ENCODE data around the gene ERCC6L.
"Not testable (repeated sequence)": the region's sequence is repeated elsewhere in the genome, so short reads cannot be mapped to it uniquely, and the experiment has no call there.

ERCC6L gene

DNA sequence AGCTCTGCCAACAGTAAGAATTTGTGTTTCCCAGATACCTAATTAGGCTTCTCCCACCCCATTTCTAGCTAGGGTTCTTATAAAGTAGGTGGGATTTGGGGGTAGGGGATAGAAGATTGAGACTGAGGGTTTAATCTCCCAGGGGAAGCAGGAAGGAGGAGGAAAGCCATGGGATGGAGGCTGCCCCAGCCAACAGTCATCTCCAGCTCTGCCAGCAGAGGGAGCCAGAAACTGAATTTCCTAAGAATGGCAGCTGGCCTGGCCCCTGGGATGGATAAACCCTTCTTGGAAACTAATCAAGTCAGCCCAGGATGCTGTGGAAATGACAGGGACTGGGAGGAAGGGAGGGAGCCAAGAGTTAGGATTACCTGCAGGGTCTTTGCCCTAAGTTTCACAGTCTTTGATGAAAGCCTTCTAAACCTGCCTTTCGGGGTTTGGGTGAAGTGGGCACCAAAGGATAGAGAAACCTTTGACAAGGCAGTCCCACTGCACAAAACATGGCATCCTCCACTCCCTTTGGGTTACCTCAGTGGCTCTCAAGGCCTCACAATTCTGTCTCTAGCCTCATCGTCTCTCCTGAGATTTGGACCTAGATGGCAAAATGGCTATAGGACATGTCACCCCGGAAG lies 6.7 kb upstream of the ERCC6L start:
- DNase-seq, result no peak

DNA sequence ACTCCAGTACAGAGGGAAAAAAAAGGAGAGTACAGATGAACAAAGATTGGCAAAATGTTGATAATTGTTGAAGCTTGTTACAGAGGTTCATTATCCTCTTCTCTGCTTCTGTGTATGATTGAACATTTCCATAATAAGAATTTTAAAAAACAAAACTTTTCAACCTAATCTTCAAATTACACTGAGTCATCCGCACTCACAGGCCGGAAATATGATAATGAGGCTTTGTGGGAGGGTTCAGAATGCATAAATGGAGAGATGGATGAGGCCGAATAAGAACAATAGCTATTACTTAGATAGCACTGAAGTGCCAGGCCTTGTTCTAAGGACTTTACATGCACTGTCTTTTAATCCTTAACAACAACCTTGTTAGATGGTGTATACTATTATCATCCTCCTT lies 4.6 kb upstream of the ERCC6L start:
- no peak for DNase-seq

DNA sequence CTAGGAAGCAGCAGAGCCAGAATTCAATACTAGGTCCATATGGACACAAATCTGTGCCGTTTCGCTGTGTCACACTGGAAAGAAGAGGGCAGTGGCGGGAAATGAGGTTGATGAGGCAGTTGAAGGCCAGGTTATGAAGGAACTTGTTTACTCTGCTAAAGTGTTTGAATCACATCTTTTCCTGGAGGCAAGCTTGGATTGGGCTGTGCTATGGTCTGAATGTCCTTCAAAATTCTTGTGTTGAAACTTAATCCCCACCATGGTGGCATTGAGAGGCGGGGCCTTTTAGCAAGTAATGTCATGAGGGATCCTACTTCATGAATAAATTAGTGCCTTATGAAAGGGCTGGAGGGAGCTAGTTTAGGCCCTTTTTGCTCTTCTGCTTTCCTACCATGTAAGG lies 2.1 kb upstream of the ERCC6L start:
- no peak for DNase-seq

DNA sequence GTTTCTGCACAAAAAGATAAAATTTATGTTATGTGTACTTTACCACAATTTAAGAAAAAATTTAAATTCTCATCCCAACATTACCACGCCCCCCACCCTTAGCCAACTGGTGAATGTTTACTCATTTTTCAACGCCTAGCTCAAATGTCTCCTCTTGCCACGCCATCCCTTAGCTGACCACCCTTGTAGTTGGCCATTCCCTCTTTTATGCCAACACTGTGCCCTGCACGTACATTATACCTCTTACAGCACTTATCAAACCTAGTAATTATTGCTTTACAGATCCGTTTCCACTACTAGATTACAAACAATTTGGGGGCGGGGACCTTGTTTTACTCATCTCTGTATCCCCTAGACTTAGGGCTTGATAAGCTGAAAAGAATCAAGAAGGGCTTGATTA lies 644 bp downstream of the ERCC6L start:
- no peak for DNase-seq

DNA sequence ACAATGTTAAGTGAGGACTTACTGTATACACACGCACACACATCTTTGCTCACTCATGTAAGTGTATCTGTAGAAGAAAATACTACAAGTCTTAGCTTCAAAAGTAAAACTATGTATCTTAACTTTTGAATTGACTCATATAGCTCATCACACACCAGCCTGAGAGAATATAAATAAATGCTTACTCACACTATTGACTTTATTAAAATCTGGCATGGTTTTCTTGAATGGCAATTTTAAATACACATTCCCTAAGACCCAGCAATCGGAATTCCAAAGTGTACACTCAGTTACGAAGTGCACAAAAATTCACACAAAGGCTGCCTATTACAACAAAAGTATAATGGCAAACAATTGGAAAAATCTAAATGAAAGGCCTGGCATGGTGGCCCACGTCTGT lies 2.0 kb downstream of the ERCC6L start:
- no peak for DNase-seq

DNA sequence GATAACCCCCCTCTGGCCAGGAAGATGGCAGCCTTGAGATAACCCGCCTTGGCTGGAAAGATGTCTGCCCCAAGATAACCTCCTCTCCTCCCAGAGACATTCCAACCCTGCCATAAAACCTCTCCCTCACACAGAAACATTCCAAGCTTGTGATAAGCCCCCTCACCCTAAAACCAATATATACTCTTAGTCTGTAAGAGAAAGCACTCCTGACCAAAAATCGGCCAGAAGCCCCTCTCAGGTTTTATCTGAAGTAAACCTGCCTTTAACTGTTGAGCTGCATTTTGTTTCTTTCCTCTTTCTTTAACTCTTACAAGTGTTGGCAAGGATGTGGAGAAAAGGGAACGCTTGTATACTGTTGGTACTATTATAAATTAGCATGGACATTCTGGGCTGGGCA lies 8.5 kb downstream of the ERCC6L start:
- no peak for DNase-seq

DNA sequence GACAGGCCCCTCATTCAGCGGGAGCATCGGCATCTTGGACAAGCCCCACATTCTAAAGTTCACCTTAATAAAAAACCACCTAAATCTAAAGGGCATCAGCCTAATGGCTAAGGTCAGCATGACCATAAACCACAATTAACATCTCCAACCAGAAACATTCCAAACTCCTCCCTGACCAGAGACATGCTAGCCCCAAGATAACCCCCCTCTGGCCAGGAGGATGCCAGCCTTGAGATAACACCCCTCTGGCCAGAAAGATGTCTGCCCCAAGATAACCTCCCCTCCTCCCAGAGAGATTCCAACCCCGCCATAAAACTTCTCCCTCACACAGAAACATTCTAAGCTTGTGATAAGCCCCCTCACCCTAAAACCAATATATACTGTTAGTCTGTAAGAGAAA lies 18.5 kb downstream of the ERCC6L start:
- DNase-seq, result not testable (repeated sequence)

DNA sequence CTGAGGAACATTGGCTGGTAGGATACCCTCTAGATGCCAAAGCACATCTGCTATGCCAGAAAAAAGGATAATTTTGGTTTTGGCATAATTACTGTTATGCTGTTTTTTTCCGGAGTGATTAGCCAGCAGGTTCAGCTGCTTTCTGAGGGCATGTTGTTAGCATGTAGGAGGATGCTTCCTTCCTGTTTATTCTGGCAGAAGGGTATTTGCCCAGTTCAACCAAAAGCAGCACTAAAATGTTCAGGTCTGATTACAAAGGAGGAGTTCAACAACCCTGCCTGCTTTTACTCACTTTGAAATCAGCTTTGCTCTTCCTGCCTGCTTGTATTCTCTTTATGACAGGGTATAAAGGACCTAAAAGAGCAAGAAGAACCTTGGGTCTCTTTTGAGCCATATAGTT lies 21.9 kb downstream of the ERCC6L start:
- no peak for DNase-seq

DNA sequence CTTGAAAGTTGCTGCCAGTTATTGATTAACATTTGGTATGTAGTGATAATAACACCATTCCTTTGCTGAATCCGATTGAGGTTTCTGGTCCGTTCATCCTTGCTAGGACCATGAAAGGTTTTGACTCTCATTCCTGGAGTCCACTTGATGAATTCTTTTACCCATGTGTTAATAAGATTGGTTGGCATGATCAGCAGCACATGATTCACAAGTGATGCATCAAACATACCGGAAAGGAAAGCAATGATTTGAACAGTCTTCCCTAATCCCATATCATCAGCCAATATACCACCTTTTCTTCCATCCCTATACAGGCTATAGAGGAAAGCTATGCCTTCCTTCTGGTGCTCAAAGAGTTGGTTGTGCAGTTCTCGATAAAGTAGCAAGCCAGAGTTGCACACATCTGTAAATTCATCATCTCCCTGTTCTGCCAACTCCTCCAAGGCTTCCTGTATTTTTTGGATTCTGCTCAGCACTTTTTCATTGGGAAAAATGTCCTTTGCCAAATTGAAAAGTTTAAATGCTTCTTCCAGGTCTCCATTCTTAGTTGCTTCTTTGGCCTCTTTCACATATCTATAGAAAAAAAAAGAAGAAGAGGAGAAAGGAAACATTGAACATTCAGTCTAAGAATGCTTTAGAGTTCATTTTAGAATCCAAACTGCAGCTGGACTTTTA lies 30.6 kb downstream of the ERCC6L start:
- DNase-seq, result no peak

DNA sequence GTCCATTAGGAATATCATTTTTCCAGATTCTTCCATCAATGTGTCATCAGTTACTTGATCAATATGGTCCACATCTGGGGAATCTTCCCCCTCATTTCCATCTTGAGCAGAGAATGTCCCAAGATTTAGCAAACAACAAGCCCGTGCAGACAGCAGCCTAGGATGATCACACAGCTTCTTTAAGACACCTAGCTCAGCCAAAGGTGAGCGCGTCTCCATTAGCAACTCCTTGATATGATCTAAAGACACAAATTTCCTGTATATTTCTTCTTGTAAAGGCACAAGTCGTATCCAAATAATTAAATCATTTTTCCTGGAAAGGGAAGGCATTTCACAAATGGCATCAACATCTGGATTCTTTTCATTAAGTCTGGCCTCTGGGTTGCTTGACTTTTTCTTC lies 31.5 kb downstream of the ERCC6L start:
- DNase-seq, result no peak

DNA sequence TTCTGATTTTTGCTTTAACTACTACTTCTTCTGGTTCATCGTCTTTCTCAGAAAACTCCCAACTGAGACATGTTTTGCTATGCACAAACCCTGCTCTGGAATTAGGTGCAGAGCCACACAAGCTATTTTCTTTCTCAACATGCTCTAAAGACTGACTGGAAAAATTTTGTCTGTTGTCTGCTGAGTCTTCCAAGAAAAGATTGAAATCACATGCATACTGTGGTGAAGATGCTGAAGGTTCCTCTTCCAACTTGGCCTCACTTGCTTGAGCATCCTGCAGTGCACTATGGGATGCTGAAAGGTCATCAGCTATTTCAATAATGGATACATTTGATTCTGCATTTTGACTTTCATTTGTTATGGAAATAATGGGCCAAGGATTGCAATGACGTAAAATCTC lies 33.1 kb downstream of the ERCC6L start:
- no peak for DNase-seq

DNA sequence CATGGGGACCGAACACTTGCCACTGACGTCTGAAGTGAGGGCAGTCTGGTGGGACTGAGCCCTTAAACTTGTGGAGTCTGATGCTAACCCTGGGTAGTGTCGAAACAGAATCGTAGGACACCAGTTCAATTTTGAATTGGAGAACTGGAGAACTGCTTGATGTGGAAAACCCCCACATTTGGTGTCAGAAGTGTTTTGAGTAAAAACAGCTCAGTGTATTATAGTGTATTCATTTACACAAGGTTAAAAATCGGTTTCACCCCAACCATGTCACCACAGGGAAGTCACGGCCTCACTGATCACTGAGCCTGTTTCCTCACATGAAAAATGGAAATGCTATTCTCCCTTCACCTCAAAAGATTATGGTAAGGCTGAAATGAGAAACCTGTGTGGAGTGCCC lies 35.4 kb downstream of the ERCC6L start:
- no peak for DNase-seq

DNA sequence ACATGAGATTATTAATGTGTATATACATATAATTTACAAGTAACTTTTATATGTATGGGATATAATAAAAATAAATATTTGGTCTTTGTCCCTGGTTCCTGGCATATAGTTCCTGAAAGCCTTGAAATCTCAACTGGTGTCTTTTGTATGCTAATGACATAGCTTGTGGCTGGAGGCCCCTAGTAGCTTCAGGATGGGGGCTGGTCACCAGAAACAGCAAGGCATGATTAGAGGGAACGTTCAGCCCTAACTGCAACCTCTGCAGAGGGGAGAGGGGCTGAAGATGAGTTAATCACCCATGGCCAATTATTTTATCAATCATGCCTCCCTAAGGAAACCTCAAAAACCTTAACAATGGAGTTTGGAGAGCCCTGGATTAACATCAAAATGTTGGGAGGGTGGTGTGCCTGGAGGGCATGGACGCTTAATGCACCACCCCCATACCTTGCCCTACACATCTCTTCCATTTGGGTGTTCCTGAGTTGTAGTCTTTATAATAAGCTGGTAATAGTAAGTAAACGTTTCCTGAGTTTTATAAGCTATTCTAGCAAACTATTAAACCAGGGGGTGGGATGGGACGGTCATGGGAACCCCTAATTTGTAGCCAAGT lies 35.9 kb downstream of the ERCC6L start:
- no peak for DNase-seq

DNA sequence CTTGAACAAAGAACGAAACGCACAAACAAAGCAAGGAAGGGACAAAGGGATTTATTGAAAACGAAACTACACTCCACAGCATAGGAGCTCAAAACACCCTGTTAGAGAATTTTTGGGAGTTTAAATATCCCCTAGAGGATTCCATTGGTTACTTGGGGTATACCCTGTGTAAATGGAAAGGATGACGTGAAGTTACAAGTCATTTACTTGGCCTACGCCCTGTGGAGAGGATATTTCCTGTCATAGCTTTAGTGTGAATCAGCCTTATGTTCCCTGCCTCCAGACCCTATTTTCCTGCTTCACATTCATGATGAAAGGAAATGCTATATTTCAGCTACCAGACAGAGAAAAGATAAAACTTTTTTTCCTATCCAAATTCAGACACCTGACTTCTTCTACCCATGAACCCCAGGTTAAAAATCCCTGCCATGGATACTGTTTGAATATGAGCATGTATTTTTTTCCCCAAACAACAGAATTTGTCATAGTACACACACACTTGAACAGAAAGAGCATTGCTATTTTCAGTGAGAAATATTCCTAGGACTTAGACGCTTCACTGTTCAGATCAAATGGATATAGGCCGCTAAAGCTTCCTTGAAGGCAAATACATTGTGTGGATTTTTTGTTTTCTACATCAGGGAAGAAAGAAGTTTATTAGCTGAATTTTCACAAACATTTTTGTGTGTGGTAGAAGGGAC lies 36.8 kb downstream of the ERCC6L start:
- no peak for DNase-seq

DNA sequence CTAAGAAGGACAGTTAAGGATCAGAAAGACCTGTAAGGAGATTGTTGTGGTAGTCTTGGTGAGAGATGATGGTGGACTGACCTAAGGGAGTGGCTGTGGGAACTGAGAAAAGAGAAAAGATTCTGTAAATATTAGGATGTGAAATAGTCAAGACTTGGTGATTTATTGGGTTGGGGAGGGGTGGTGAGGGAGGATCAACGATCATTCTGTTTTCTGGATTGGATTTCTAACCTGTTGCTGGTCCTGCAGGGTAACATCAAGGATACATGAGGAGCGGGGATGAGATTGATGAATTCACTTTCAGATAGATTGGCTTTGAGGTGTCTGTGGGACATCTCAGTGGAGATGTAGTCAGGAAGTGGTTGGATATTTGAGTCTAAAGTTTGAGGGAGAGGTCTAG lies 55.9 kb downstream of the ERCC6L start:
- DNase-seq, result no peak

DNA sequence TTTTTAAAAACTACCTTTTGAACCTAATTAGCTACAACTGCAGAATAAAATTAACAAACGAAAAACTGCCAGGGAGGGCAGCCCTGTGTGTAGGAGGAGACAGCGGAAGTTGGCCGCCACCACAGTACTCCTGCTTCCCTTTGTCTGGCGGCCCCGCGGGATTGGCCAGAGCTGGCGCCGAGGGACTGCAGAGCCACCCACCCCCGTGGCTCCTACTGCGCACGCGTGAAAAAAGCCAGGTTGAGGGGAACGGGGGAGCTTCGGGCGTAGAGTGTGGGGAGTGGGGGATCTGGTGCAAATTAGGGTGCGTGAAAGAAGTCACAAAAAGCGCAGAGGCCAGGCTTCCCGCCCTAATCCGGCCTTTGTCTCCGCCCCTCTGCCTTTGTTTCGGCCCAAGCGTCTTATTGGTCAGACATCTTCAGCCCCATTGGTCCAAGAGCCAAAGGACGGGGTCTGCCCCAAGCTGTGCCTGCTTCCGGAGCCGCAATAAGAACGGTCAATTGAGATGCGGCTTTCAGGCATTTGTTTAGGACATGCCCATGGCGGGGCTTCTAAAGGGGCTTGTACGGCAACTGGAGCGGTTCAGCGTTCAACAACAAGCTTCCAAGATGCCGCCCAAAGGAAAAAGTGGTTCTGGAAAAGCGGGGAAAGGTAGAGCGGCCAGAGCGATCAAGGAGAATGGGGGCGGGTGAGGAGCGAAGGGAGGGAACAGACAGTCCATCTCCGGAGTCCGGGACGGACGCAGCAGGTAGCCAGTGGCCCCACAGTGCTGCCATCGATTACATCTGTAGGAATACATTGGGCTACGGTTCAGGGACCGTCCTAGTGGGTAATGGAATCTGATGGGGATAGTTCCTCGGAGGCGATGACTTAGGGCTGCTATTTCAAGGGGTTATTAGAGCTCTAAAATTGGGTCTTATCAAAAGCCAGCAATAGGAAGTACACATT lies 57.4 kb downstream of the ERCC6L start, which contains the start of gene PIN4:
PIN4 (plus strand) TSS at position 580 of the 948 bp plus-strand sequence; CDS start at position 609, 29 bp downstream.
- DNase-seq, result peak; percentile 98

DNA sequence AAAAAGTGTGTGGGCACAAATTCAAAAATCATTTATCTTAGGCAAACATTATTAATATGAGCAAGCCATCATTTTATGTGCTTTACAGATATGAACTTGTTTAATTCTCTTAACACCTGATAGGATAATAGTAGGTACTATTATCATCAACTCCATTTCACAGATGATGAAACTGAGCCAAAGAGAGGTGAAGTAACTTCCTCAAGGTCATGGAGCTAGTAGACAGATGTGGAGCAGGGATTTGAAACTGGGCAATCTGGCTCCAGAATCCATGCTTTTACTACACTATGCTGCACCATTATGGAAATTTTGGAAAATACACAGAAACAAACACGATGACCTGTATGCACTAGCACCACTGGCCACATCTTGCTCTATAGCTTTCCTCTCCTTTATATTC lies 58.3 kb downstream of the ERCC6L start:
- no peak for DNase-seq

DNA sequence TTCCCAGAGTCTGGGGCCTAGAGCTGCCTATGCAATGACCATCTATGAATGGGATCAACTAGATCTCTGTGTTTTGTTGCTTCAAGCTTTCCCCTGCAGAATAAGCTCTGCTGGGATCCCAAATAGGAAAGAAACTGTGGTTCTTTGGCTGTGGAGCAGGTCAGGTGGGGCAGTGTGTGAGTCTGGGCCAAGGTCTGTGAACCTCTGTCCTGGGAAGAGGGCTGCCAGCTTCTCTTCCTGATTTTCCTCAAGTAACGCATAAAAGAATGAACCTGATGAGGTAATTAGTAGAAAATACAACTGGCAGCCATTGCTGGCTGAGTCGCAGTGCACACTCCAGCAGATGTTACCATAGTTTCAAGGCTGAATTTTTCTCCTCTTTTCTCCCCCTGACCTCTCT lies 61.8 kb downstream of the ERCC6L start:
- DNase-seq, result no peak

DNA sequence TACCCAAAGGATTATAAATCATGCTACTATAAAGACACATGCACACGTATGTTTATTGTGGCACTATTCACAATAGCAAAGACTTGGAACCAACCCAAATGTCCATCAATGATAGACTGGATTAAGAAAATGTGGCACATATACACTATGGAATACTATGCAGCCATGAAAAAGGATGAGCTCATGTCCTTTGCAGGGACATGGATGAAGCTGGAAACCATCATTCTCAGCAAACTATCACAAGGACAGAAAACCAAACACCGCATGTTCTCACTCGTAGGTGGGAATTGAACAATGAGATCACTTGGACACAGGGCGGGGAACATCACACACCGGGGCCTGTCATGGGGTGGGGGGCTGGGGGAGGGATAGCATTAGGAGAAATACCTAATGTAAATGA lies 62.5 kb downstream of the ERCC6L start:
- DNase-seq, result not testable (repeated sequence)

DNA sequence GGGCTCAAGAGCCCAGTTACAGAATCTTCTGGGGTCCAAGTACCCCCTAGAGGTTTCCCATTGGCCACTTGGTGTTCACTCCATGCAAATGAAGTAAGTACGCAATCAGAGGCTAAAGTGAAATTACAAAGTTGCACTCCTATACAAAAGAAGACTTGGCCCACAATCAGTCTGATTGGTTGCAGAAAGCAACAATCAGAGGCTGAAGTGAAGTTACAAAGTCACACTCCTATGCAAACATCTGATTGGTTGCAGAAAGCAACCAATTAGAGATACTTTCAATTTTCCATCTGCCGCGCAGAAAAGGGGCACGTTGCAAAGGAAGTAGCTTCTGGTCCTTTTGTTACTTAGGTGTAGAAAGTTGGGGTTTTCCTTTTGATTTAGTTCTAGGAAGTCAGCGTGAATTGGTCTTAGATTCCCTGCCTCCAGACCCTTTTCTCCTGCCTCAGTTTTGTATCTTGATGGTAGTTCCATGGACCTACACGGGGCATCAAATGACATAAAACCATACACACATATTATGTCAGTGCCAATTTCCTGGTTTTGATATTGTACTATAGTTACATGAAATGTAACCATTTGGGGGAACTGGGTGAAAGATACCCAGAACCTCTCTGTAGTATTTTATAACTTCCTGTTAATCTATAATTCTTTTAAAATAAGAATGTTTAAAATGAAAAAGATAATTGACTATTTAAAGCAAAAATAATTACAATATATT lies 69.7 kb downstream of the ERCC6L start:
- no peak for DNase-seq

DNA sequence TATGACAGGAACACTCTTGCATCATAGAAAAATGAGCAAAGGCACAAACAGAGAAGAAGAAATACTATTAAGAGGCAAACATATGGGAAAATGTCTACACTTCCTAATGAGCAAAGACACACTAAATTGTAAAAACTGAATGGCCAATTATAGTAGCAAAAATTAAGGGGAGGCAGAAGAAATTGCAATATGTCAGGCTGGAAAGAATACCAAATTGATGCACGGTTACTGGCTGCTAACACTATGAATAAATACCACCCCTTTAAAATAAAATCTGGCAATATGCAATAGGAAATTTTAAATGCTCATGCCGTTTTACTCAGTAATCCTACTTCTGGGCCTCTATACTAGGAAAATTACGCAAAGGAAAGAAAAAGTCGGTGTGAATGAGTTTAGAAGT lies 73.3 kb downstream of the ERCC6L start:
- DNase-seq, result no peak

DNA sequence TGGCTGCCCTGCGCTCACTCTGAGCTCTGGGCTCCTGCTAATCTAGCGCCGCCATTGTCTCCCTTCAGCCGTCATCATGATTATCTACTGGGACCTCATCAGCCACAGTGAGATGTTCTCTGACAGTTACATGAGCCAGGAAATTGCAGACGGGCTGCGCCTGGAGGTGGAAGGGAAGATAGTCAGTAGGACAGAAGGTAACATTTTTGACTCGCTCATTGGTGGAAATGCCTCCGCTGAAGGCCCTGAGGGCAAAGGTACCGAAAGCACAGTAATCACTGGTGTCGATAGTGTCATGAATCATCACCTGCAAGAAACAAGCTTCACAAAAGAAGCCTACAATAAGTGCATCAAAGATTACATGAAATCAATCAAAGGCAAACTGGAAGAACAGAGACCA lies 79.1 kb downstream of the ERCC6L start:
- no peak for DNase-seq
